Peyer's patch (tissue), 4 donors: ENCODE data around the gene ZNF804B.

Experiments used
- CTCF ChIP-seq, 6 experiments: fragments of 450-650 bp in 4 of 6; fragments of 200-600 bp in 2 of 6; sonication (generic) in 1 of 6; IDR thresholded peaks; one replicate each; pipeline ENCODE4 v1.5.1; 2017 to 2019; ENCODE audit warnings: antibody characterized with exemption in 6 of 6, mild to moderate bottlenecking in 3 of 6, moderate library complexity in 1 of 6
- POLR2A ChIP-seq, 2 donors: fragments of 450-650 bp; IDR thresholded peaks; one replicate each; pipeline ENCODE4 v1.5.1; 2017; ENCODE audit warnings: antibody characterized with exemption in 2 of 2, mild to moderate bottlenecking in 2 of 2, moderate library complexity in 2 of 2

GRCh38 chr7:89072081-89072480, 312.6 kb downstream of the ZNF804B start:
- TF ChIP-seq CTCF (IDR thresholded peaks at IDR 0.05) (no peak), POLR2A (IDR thresholded peaks at IDR 0.05) (no peak)
